A549 (cell line): ENCODE measurements around the gene STAMBPL1. TPM values are rescaled to one million over a fixed set of nuclear protein-coding genes. Genes with fewer than 3 reads are reported as not detected.
"Not testable (repeated sequence)": the region's sequence is repeated elsewhere in the genome, so short reads cannot be mapped to it uniquely, and the experiment has no call there.

Source experiments
- ATAC-seq, 2 experiments: fragments of 200-7000 bp in 1 of 2; fragments of >200 bp in 1 of 2; cut with Nextera tagmentation in 1 of 2; cut with Tn5 transposase in 1 of 2; 3 replicates each; pipeline versions ENCODE4 v1.8.0 to v1.9.1; 2018 to 2020; ENCODE audit warnings: mild to moderate bottlenecking in 1 of 2, moderate library complexity in 1 of 2
- CTCF ChIA-PET: fragments of 300-600 bp; sonication (Branson Sonifier 250); formaldehyde crosslinking; extraction: SDS; loops from one replicate; lab custom pipeline; 2021; ENCODE audit warnings: antibody characterized with exemption, inconsistent platforms; lab: Yijun Ruan, JAX
- POLR2A ChIA-PET: fragments of 350-600 bp; formaldehyde crosslinking; extraction: SDS; loops from one replicate; lab custom pipeline; 2021; ENCODE audit warnings: antibody characterized with exemption, inconsistent platforms; lab: Yijun Ruan, JAX
- DNase-seq, 2 experiments: peaks; one replicate each; pipeline versions ENCODE4 v3.0.0 to v3.0.0-alpha.2; 2011 to 2016; ENCODE audit warnings: low read depth in 1 of 2, low spot score in 1 of 2
- FAIRE-seq: peaks from 2 replicates; lab custom pipeline; 2011; peaks lifted over from hg19 to GRCh38; lab: Jason Lieb, UNC
- H3K27ac ChIP-seq, 2 experiments: fragments of >200 bp; sonication (Bioruptor Twin); formaldehyde crosslinking; 3 replicates each; pipeline ENCODE4 v1.5.1; 2016 to 2017
- H3K4me1 ChIP-seq: fragments of >200 bp; sonication (Bioruptor Twin); formaldehyde crosslinking; 3 replicates; pipeline ENCODE4 v1.6.1; 2016
- H3K4me2 ChIP-seq: fragments of >200 bp; sonication (Bioruptor Twin); formaldehyde crosslinking; 3 replicates; pipeline ENCODE4 v1.6.1; 2016
- H3K4me3 ChIP-seq: fragments of >200 bp; sonication (Bioruptor Twin); formaldehyde crosslinking; 3 replicates; pipeline ENCODE4 v1.5.1; 2016
- H3K9me3 ChIP-seq: fragments of >200 bp; sonication (Bioruptor Twin); formaldehyde crosslinking; 3 replicates; pipeline ENCODE4 v1.6.1; 2016
- CEBPB ChIP-seq, 2 experiments: fragments of >200 bp in 1 of 2; sonication (Bioruptor Twin) in 1 of 2; formaldehyde crosslinking in 1 of 2; IDR thresholded peaks; 2 replicates each; pipeline ENCODE4 v1.6.1; 2012 to 2016
- EP300 ChIP-seq, 2 experiments: fragments of >200 bp; sonication (Bioruptor Twin); formaldehyde crosslinking; IDR thresholded peaks; 2 replicates in 1 of 2; 3 replicates in 1 of 2; pipeline ENCODE4 v1.6.1; 2016 to 2017
- FOSL2 ChIP-seq, 2 experiments: fragments of 450-650 bp in 1 of 2; fragments of >200 bp in 1 of 2; sonication (Bioruptor Twin) in 1 of 2; formaldehyde crosslinking; IDR thresholded peaks; 2 replicates each; pipeline versions ENCODE4 v1.5.0 to v1.6.1; 2016 to 2020; ENCODE audit warnings: mild to moderate bottlenecking in 1 of 2, moderate library complexity in 1 of 2
- GATA3 ChIP-seq: IDR thresholded peaks from 2 replicates; pipeline ENCODE4 v1.6.1; 2012; ENCODE audit warnings: borderline replicate concordance
- JUN ChIP-seq, 2 experiments: fragments of >200 bp; sonication (Bioruptor Twin); formaldehyde crosslinking; IDR thresholded peaks; 2 replicates in 1 of 2; 3 replicates in 1 of 2; pipeline ENCODE4 v1.6.1; 2016 to 2017
- JUNB ChIP-seq: fragments of >200 bp; sonication (Bioruptor Twin); formaldehyde crosslinking; IDR thresholded peaks from 2 replicates; pipeline ENCODE4 v1.6.1; 2016
- KDM1A ChIP-seq: fragments of 200-600 bp; sonication (generic); IDR thresholded peaks from 2 replicates; pipeline ENCODE4 v1.6.1; 2016; ENCODE audit warnings: low read depth, mild to moderate bottlenecking
- MAFK ChIP-seq: fragments of 450-650 bp; IDR thresholded peaks from 2 replicates; pipeline ENCODE4 v1.6.1; 2014; ENCODE audit not compliant: partially characterized antibody
- MAX ChIP-seq: IDR thresholded peaks from 2 replicates; pipeline ENCODE4 v1.6.1; 2012
- RAD21 ChIP-seq, 2 experiments: fragments of >200 bp in 1 of 2; sonication (Bioruptor Twin) in 1 of 2; formaldehyde crosslinking in 1 of 2; IDR thresholded peaks in 1 of 2; conservative IDR thresholded peaks in 1 of 2; 2 replicates in 1 of 2; 3 replicates in 1 of 2; pipeline ENCODE4 v1.6.1; 2012 to 2018; ENCODE audit warnings: inconsistent platforms in 1 of 2
- SMC3 ChIP-seq: fragments of >200 bp; sonication (Bioruptor Twin); formaldehyde crosslinking; IDR thresholded peaks from 3 replicates; pipeline ENCODE4 v1.6.1; 2018; ENCODE audit warnings: inconsistent platforms
- TP53 ChIP-seq: fragments of 250-450 bp; sonication (Bioruptor Pico); IDR thresholded peaks from 2 replicates; pipeline ENCODE4 v1.5.0; 2021; ENCODE audit warnings: mild to moderate bottlenecking, moderate library complexity
- ZFP36 ChIP-seq: fragments of 450-650 bp; IDR thresholded peaks from 2 replicates; pipeline ENCODE4 v1.6.1; 2014; ENCODE audit warnings: borderline replicate concordance; ENCODE audit not compliant: partially characterized antibody
- WGBS: methylation state at CpG from one replicate; pipeline ENCODE4 v1.1.6; 2017; ENCODE audit errors: missing lambda C conversion rate; 5-methylcytosine and 5-hydroxymethylcytosine counted together
- polyA plus RNA-seq, 4 experiments: library from polyadenylated mRNA; depleted of rRNA in 3 of 4; stranded (reverse); fragments of >200 nt; fragmentation: RNase III in 1 of 4; extraction: RNeasy Plus Mini Kit Qiagen cat#74134 plus additional on column Dnase treatment in 1 of 4; gene quantifications; 2 replicates in 3 of 4; 3 replicates in 1 of 4; pipeline ENCODE4 v1.2.3, GENCODE V29; 2011 to 2017

STAMBPL1 gene
- polyA plus RNA-seq, 2 of the 4 experiments (the other 2 are of a cell fraction): 29.0 to 32.1 TPM

- Histone ChIP-seq H3K27ac (peak overlapping the region; percentile 97 to 98), H3K4me1 (peaks cover 42% of the 10 kb centered on the region), H3K9me3 (no peaks in the 10 kb centered on the region), H3K4me2 (peak overlapping the region; percentile 81), H3K4me3 (peak overlapping the region; percentile 49)
- POLR2A ChIA-PET: interaction anchor here (0.9 to 1.0 kb wide), 2 partner anchors 29 to 51 kb away, joined by 3 read pairs; partner anchors contain the start of gene ANKRD22
- peak; percentile 77 for FAIRE-seq
- TF ChIP-seq TP53 (no peak), RAD21 (conservative IDR thresholded peaks at IDR 0.05 in 1 of 2, IDR thresholded peaks at IDR 0.05 in 1 of 2) (no peak), CEBPB (IDR thresholded peaks at IDR 0.05) (no peak)
- no peak for ATAC-seq
- no peak for DNase-seq
- under 1% methylated on average over 6 of the region's 6 CpGs for WGBS
- CTCF ChIA-PET: interaction anchor here (0.7 to 7.6 kb wide), 6 partner anchors 8 to 292 kb away, joined by 3 to 58 read pairs (median 4); no protein-coding TSS in a partner anchor
Measured at GRCh38 chr10:88881320-88881719, 1.3 kb downstream of the STAMBPL1 start.

GRCh38 chr10:88881922-88882645 lies 2.0 kb downstream of the STAMBPL1 start:
- ATAC-seq (no peak), FAIRE-seq (no peak), DNase-seq (no peak)
- Histone ChIP-seq H3K4me2 (peak overlapping the region; percentile 81), H3K4me1 (peaks cover 49% of the 10 kb centered on the region), H3K27ac (peak overlapping the region; percentile 97 to 98), H3K4me3 (peak overlapping the region; percentile 49), H3K9me3 (no peaks in the 10 kb centered on the region)
- TF ChIP-seq ZFP36 (no peak), SMC3 (no peak), KDM1A (no peak)
- POLR2A ChIA-PET: interaction anchor here (0.9 to 1.0 kb wide), 2 partner anchors 30 to 51 kb away, joined by 3 read pairs; partner anchors contain the start of gene ANKRD22
- 2% methylated on average over 5 of the region's 5 CpGs for WGBS
- CTCF ChIA-PET: interaction anchor here (0.7 to 7.6 kb wide), 9 partner anchors 8 to 291 kb away, joined by 3 to 58 read pairs (median 3); no protein-coding TSS in a partner anchor

- TF ChIP-seq CEBPB (IDR thresholded peaks at IDR 0.05): peak in 1 of 2 experiments; percentile 37; a peak in 1 of 4 replicates
- peak; percentile 90 for TF ChIP-seq JUNB
- TF ChIP-seq EP300 (IDR thresholded peaks at IDR 0.05): peak; percentile 22 to 34; a peak in 2 of 5 replicates
- peak; percentile 69; the same call in 1 of the 2 replicates for TF ChIP-seq GATA3
- TF ChIP-seq MAX: peak; percentile 74
- peak; percentile 78 for TF ChIP-seq FOSL2 (IDR thresholded peaks at IDR 0.05)
- TF ChIP-seq FOSL2 (CRISPR knock-in tag; IDR thresholded peaks at IDR 0.05): peak; percentile 90
- peak in 1 of 2 experiments; percentile 58; a peak in 2 of 5 replicates for TF ChIP-seq JUN (IDR thresholded peaks at IDR 0.05)
- TF ChIP-seq, all 56 proteins: peak for 7; not testable (repeated sequence) for 49
- FAIRE-seq, H3K9me3 ChIP-seq, ATAC-seq, POLR2A ChIA-PET: not testable (repeated sequence)
- Histone ChIP-seq H3K4me3 (peak overlapping the region; percentile 49), H3K4me1 (peaks cover 57% of the 10 kb centered on the region), H3K4me2 (peak overlapping the region; percentile 81), H3K27ac (peak overlapping the region; percentile 97 to 98)
- under 1% methylated on average over 7 of the region's 8 CpGs for WGBS
- CTCF ChIA-PET: interaction anchor here (1.0 to 1.9 kb wide), 6 partner anchors 10 to 50 kb away, joined by 3 to 18 read pairs (median 4); no protein-coding TSS in a partner anchor
- DNase-seq: peak in 1 of 2 experiments; percentile 68
Measured at GRCh38 chr10:88882646-88883447, 2.8 kb downstream of the STAMBPL1 start.

GRCh38 chr10:88883448-88883809 lies 3.4 kb downstream of the STAMBPL1 start:
- FAIRE-seq: peak; percentile 46
- WGBS: 25% methylated on average over 2 of the region's 2 CpGs
- no peak for ATAC-seq
- peak overlapping the region; percentile 81 for H3K4me2 ChIP-seq
- H3K9me3 ChIP-seq: no peaks in the 10 kb centered on the region
- peak overlapping the region; percentile 97 to 98 for H3K27ac ChIP-seq
- POLR2A ChIA-PET: no interaction called here
- DNase-seq: no peak
- H3K4me1 ChIP-seq: peaks cover 63% of the 10 kb centered on the region
- H3K4me3 ChIP-seq: peak overlapping the region; percentile 49; the same call in 2 of the 3 replicates
- CTCF ChIA-PET: interaction anchor here (0.9 to 3.4 kb wide), 4 partner anchors 10 to 51 kb away, joined by 3 to 22 read pairs (median 4); no protein-coding TSS in a partner anchor
- peak; percentile 59 for TF ChIP-seq MAFK
- TF ChIP-seq ZFP36: no peak
